Neural crest cell (in vitro differentiated cells): Measurements from ENCODE around the gene CDK5RAP2. TPM values are rescaled to one million over a fixed set of nuclear protein-coding genes. Genes with fewer than 3 reads are reported as not detected.

Source experiments
- DNase-seq: peaks from one replicate; pipeline ENCODE4 v3.0.0; 2021; ENCODE audit warnings: low read depth, mixed read lengths, low spot score
- H3K27ac Mint-ChIP-seq: one replicate; pipeline ENCODE4 v1.8.0; 2021; ENCODE audit warnings: mild to moderate bottlenecking, mixed read lengths; ENCODE audit not compliant: unreplicated experiment
- H3K27me3 Mint-ChIP-seq: 2 replicates; pipeline ENCODE4 v1.8.0; 2021; ENCODE audit warnings: low read depth, mild to moderate bottlenecking, mixed read lengths
- H3K36me3 Mint-ChIP-seq: 2 replicates; pipeline ENCODE4 v1.8.0; 2021; ENCODE audit warnings: low read depth, mild to moderate bottlenecking, mixed read lengths
- H3K4me1 Mint-ChIP-seq: 2 replicates; pipeline ENCODE4 v1.8.0; 2021; ENCODE audit warnings: mixed read lengths
- H3K4me3 Mint-ChIP-seq: one replicate; pipeline ENCODE4 v1.8.0; 2021; ENCODE audit warnings: mild to moderate bottlenecking, mixed read lengths
- H3K9me3 Mint-ChIP-seq: 2 replicates; pipeline ENCODE4 v1.8.0; 2021; ENCODE audit warnings: mixed read lengths
- total RNA-seq: library from RNA; stranded (reverse); gene quantifications from 2 replicates; pipeline ENCODE4 v1.2.1, GENCODE V29; 2021
- TF ChIP-seq, protein P1 (sequence below): fragments of 200-600 bp; sonication (generic); conservative IDR thresholded peaks from 2 replicates; pipeline ENCODE4 v1.5.0; 2021; ENCODE audit warnings: antibody characterized with exemption, mild to moderate bottlenecking

Gene CDK5RAP2
- total RNA-seq, 1 donor from 2014 or later, result 116 TPM

DNA sequence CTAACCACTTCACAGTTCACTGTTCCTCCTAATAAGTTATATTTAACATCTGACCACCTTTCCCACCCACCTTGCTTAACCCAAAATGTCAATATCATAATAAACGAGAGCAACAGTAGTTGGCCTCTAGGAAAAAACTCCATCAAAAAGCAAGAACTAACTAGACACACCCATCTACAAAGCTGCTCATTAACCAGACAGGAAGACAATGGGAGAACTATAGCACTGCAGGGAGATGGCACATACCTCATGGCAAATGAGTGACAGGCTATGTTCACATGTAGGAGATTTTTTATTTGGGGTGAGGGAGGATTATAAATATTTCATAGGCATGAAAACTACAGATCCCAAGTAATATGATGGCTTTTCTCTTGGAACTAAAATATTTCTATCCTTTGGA is 23.6 kb upstream of the CDK5RAP2 start:
- no peak for DNase-seq
- no peaks in the 10 kb centered on the region for H3K27me3 Mint-ChIP-seq
- TF ChIP-seq, protein P1, sequence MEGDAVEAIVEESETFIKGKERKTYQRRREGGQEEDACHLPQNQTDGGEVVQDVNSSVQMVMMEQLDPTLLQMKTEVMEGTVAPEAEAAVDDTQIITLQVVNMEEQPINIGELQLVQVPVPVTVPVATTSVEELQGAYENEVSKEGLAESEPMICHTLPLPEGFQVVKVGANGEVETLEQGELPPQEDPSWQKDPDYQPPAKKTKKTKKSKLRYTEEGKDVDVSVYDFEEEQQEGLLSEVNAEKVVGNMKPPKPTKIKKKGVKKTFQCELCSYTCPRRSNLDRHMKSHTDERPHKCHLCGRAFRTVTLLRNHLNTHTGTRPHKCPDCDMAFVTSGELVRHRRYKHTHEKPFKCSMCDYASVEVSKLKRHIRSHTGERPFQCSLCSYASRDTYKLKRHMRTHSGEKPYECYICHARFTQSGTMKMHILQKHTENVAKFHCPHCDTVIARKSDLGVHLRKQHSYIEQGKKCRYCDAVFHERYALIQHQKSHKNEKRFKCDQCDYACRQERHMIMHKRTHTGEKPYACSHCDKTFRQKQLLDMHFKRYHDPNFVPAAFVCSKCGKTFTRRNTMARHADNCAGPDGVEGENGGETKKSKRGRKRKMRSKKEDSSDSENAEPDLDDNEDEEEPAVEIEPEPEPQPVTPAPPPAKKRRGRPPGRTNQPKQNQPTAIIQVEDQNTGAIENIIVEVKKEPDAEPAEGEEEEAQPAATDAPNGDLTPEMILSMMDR, result no peak
- H3K4me1 Mint-ChIP-seq, result no peaks in the 10 kb centered on the region
- H3K36me3 Mint-ChIP-seq, result peaks cover 15% of the 10 kb centered on the region
- H3K9me3 Mint-ChIP-seq, result no peaks in the 10 kb centered on the region
- no peak overlapping the region for H3K4me3 Mint-ChIP-seq
- no peak overlapping the region for H3K27ac Mint-ChIP-seq

DNA sequence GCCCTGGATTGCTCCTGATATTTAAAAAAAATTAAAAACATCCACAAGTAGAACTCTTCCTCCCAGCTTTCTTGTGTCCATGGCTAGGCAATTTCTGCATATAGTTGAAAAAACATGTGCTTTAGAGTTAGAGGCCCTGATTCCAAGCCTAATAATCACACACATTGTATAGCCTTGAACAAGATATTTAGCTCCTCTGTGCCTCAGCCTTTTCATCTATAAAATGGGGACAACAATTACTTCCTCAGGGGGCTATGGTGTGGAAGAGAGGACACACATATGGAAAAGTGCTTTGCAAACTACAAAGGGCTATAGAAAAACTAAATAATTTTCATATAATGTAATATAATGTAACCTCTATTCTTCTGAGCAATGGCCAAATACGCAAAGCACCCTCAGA is 23.0 kb upstream of the CDK5RAP2 start:
- Mint-ChIP-seq H3K4me1 (no peaks in the 10 kb centered on the region), H3K4me3 (no peak overlapping the region), H3K36me3 (peaks cover 11% of the 10 kb centered on the region), H3K27ac (no peak overlapping the region), H3K9me3 (no peaks in the 10 kb centered on the region), H3K27me3 (no peaks in the 10 kb centered on the region)
- TF ChIP-seq, protein P1, result no peak
- DNase-seq, result no peak

DNA sequence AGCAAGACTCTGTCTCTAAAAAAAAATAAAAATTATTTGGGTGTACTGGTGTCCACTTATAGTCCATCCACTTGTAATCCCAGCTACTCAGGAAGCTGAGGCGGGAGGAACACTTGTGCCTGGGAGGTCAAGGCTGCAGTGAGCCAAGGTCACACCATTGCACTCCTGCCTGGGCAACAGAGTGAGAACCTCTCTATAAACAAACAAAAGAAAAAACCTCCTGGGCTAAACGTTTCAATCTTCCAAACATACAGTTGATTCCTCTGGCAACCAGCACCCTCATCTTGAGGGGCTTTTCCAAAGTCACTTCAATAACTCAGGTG is 13.9 kb upstream of the CDK5RAP2 start:
- no peak for DNase-seq
- Mint-ChIP-seq H3K4me3 (no peak overlapping the region), H3K36me3 (no peaks in the 10 kb centered on the region), H3K9me3 (no peaks in the 10 kb centered on the region), H3K27ac (no peak overlapping the region), H3K4me1 (peaks cover 4% of the 10 kb centered on the region), H3K27me3 (no peaks in the 10 kb centered on the region)
- TF ChIP-seq, protein P1, result no peak

DNA sequence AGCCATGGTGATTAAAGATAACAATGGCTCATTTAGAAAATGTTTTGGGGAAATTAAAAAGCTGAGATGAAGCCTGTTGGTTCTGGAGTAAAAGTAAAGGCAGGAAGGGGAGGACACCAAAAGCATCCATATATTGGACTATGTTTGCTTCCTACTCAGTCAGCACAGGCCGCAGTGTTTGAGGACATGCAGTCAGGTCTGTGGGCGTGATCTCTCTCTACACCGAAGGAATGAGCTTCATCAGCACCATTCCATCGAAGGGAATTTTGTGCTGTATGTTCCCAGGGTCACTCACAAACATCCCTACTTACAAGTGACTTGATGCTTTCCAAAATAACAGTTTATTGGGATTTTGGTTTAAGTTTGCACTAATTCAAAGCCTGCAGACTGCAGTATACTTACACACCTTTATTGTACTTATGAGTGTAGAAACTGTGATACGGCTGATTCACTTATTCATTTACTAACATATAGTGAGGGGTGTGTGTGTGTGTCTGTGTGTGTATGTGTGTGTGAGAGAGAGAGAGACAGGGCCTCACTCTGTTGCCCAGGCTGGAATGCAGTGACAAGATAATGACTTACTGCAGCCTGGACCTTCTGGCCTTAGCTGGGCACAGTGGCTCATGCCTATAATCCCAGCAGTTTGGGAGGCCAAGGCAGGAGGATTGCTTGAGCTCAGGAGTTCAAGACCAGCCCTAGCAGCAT is 13.4 kb upstream of the CDK5RAP2 start:
- no peaks in the 10 kb centered on the region for H3K9me3 Mint-ChIP-seq
- DNase-seq, result no peak
- peaks cover 4% of the 10 kb centered on the region for H3K4me1 Mint-ChIP-seq
- no peaks in the 10 kb centered on the region for H3K36me3 Mint-ChIP-seq
- no peak overlapping the region for H3K27ac Mint-ChIP-seq
- no peak overlapping the region for H3K4me3 Mint-ChIP-seq
- no peaks in the 10 kb centered on the region for H3K27me3 Mint-ChIP-seq
- TF ChIP-seq, protein P1, result no peak

DNA sequence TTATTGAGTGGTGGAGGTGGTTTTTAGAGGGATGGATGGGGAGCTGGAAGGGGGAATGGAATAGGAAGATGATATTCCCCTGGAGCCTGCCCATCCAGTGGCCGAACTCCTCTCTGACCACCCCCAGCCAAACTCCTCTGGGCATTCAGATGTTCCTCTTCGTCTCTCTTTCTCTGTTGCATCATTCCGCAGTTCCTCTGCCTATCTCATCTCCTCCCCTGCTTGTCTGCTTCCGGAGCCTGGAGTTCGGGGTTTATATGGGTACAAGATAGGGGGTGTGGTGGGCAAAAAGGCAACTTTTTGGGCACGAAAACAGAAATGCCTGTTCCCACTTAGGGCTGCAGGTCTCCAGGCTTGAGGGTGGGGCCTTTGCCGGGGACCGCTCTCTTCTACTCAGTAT is 12.2 kb upstream of the CDK5RAP2 start:
- no peak overlapping the region for H3K4me3 Mint-ChIP-seq
- peaks cover 10% of the 10 kb centered on the region for H3K4me1 Mint-ChIP-seq
- H3K36me3 Mint-ChIP-seq, result no peaks in the 10 kb centered on the region
- no peak for DNase-seq
- H3K9me3 Mint-ChIP-seq, result no peaks in the 10 kb centered on the region
- no peaks in the 10 kb centered on the region for H3K27me3 Mint-ChIP-seq
- TF ChIP-seq, protein P1, result no peak
- H3K27ac Mint-ChIP-seq, result peak overlapping the region; percentile 5
